Superior temporal gyrus (tissue), 1 donor: ENCODE data around the gene DENND4C.
A peak's percentile ranks its signal among the peaks of the same experiment; 100 is the strongest.
"Not testable (repeated sequence)": the region's sequence is repeated elsewhere in the genome, so short reads cannot be mapped to it uniquely, and the experiment has no call there.

Experiments used
- DNase-seq: peaks from one replicate; pipeline ENCODE4 v3.0.0-alpha.2; 2016; ENCODE audit errors: extremely low spot score

Gene DENND4C

GRCh38 chr9:19372567-19372966, 142.1 kb downstream of the DENND4C start:
- DNase-seq: no peak

GRCh38 chr9:19373527-19373926, 143.0 kb downstream of the DENND4C start:
- no peak for DNase-seq

- DNase-seq: no peak
Measured at GRCh38 chr9:19375538-19375937, 145.0 kb downstream of the DENND4C start.

GRCh38 chr9:19376931-19377330, 146.4 kb downstream of the DENND4C start:
- no peak for DNase-seq

- no peak for DNase-seq
Measured at GRCh38 chr9:19378164-19378563, 147.7 kb downstream of the DENND4C start.

GRCh38 chr9:19378647-19379046, 148.2 kb downstream of the DENND4C start:
- DNase-seq: no peak

- no peak for DNase-seq
Measured at GRCh38 chr9:19379283-19379682, 148.8 kb downstream of the DENND4C start.

- DNase-seq: peak; percentile 38
Measured at GRCh38 chr9:19379697-19380046, 149.2 kb downstream of the DENND4C start.

GRCh38 chr9:19380826-19381075, 150.3 kb downstream of the DENND4C start:
- DNase-seq: no peak

- DNase-seq: no peak
Measured at GRCh38 chr9:19381656-19382055, 151.2 kb downstream of the DENND4C start.

- DNase-seq: not testable (repeated sequence)
Measured at GRCh38 chr9:19385212-19385611, 154.7 kb downstream of the DENND4C start.

GRCh38 chr9:19385786-19386501, 155.5 kb downstream of the DENND4C start:
- no peak for DNase-seq

GRCh38 chr9:19386502-19387044, 156.1 kb downstream of the DENND4C start:
- no peak for DNase-seq

- DNase-seq: no peak
Measured at GRCh38 chr9:19387317-19387716, 156.8 kb downstream of the DENND4C start.

GRCh38 chr9:19389539-19389938, 159.0 kb downstream of the DENND4C start:
- not testable (repeated sequence) for DNase-seq

GRCh38 chr9:19397845-19398244, 167.4 kb downstream of the DENND4C start:
- no peak for DNase-seq

- DNase-seq: not testable (repeated sequence)
Measured at GRCh38 chr9:19403231-19403630, 172.7 kb downstream of the DENND4C start.

- no peak for DNase-seq
Measured at GRCh38 chr9:19404283-19405075, 174.0 kb downstream of the DENND4C start.

- peak; percentile 48 for DNase-seq
Measured at GRCh38 chr9:19405771-19406170, 175.3 kb downstream of the DENND4C start.

GRCh38 chr9:19408316-19408692, 177.8 kb downstream of the DENND4C start:
- no peak for DNase-seq

GRCh38 chr9:19408693-19409400, 178.4 kb downstream of the DENND4C start, which contains the start of gene ACER2:
Gene ACER2, plus strand, starts transcription at chr9:19409009. Its CDS starts 76 bp downstream, at chr9:19409085.
- peak; percentile 85 for DNase-seq

- DNase-seq: no peak
Measured at GRCh38 chr9:19409401-19410194, 179.1 kb downstream of the DENND4C start.
